DMS53 treated with DMSO at 0.1 percent for 48 hours (cell line): ENCODE results near the gene PATJ.

Experiments
- DNase-seq: peaks from one replicate; lab custom pipeline; 2025; ENCODE audit not compliant: unreplicated experiment; lab: John Stamatoyannopoulos, UW

PATJ gene

GRCh38 chr1:61980561-61980960, 238.3 kb downstream of the PATJ start:
- DNase-seq = no peak

GRCh38 chr1:61981870-61982660, 239.8 kb downstream of the PATJ start:
- DNase-seq = no peak

- DNase-seq = no peak
Measured at GRCh38 chr1:61983236-61983635, 241.0 kb downstream of the PATJ start.

- no peak for DNase-seq
Measured at GRCh38 chr1:61992257-61992656, 250.0 kb downstream of the PATJ start.

- no peak for DNase-seq
Measured at GRCh38 chr1:61993331-61993961, 251.2 kb downstream of the PATJ start.

- no peak for DNase-seq
Measured at GRCh38 chr1:61995641-61996040, 253.4 kb downstream of the PATJ start.

GRCh38 chr1:61997123-61997522, 254.8 kb downstream of the PATJ start:
- no peak for DNase-seq

GRCh38 chr1:62003777-62004176, 261.5 kb downstream of the PATJ start:
- no peak for DNase-seq

- DNase-seq = no peak
Measured at GRCh38 chr1:62006690-62007089, 264.4 kb downstream of the PATJ start.

- DNase-seq = no peak
Measured at GRCh38 chr1:62011006-62011405, 268.7 kb downstream of the PATJ start.

GRCh38 chr1:62012095-62012494, 269.8 kb downstream of the PATJ start:
- no peak for DNase-seq

- DNase-seq = no peak
Measured at GRCh38 chr1:62012836-62013235, 270.6 kb downstream of the PATJ start.

- no peak for DNase-seq
Measured at GRCh38 chr1:62013264-62013663, 271.0 kb downstream of the PATJ start.

- no peak for DNase-seq
Measured at GRCh38 chr1:62022382-62022983, 280.2 kb downstream of the PATJ start.

- DNase-seq = no peak
Measured at GRCh38 chr1:62024690-62025089, 282.4 kb downstream of the PATJ start.

- DNase-seq = no peak
Measured at GRCh38 chr1:62025154-62025553, 282.9 kb downstream of the PATJ start.

GRCh38 chr1:62025892-62026291, 283.6 kb downstream of the PATJ start:
- DNase-seq = no peak

GRCh38 chr1:62029704-62030103, 287.4 kb downstream of the PATJ start:
- DNase-seq = no peak

- no peak for DNase-seq
Measured at GRCh38 chr1:62034790-62035189, 292.5 kb downstream of the PATJ start.

GRCh38 chr1:62037274-62037673, 295.0 kb downstream of the PATJ start:
- DNase-seq = no peak

GRCh38 chr1:62038594-62039284, 296.5 kb downstream of the PATJ start:
- DNase-seq = peak; percentile 17

GRCh38 chr1:62040450-62040849, 298.2 kb downstream of the PATJ start:
- DNase-seq = no peak
